Calu3 (cell line): ENCODE results near the gene LCMT2. TPM values are rescaled to one million over a fixed set of nuclear protein-coding genes. Genes with fewer than 3 reads are reported as not detected.

ENCODE experiments used
- BruUV-seq: library from RNA; stranded (reverse); fragments of 400-500 nt; replicated peaks from 2 replicates; lab custom pipeline; 2021; lab: Mats Ljungman, UMichigan
- CTCF ChIA-PET: fragments of 300-600 bp; sonication (Branson Sonifier 250); formaldehyde crosslinking; loops from one replicate; lab custom pipeline; 2022; ENCODE audit warnings: antibody characterized with exemption; lab: Charles Lee
- DNase-seq: peaks from one replicate; pipeline ENCODE4 v3.0.0; 2022
- H3K27ac Mint-ChIP-seq: one replicate; pipeline ENCODE4 v1.8.0; 2022; ENCODE audit warnings: mixed read lengths; ENCODE audit not compliant: unreplicated experiment
- H3K27me3 Mint-ChIP-seq: one replicate; pipeline ENCODE4 v1.8.0; 2022; ENCODE audit warnings: mixed read lengths; ENCODE audit not compliant: unreplicated experiment
- H3K36me3 Mint-ChIP-seq: one replicate; pipeline ENCODE4 v1.8.0; 2022; ENCODE audit warnings: mild to moderate bottlenecking, moderate library complexity, mixed read lengths; ENCODE audit not compliant: insufficient read depth, unreplicated experiment
- H3K4me1 Mint-ChIP-seq: one replicate; pipeline ENCODE4 v1.8.0; 2022; ENCODE audit warnings: mild to moderate bottlenecking, low read depth, mixed read lengths; ENCODE audit not compliant: unreplicated experiment
- H3K4me3 Mint-ChIP-seq: one replicate; pipeline ENCODE4 v1.8.0; 2022; ENCODE audit warnings: mild to moderate bottlenecking, low read depth, moderate library complexity, mixed read lengths; ENCODE audit not compliant: unreplicated experiment
- H3K9me3 Mint-ChIP-seq: one replicate; pipeline ENCODE4 v1.8.0; 2022; ENCODE audit warnings: low read depth, mixed read lengths; ENCODE audit not compliant: unreplicated experiment
- CTCF ChIP-seq: fragments of 200-600 bp; IDR thresholded peaks from one replicate; pipeline ENCODE4 v1.8.0; 2022; ENCODE audit warnings: antibody characterized with exemption; ENCODE audit not compliant: unreplicated experiment
- intact Hi-C: fragments of 100-400 bp; cut with micrococcal nuclease; formaldehyde crosslinking; loops from one replicate; pipeline ENCODE4 v1.10.0; 2022; ENCODE audit not compliant: unreplicated experiment
- total RNA-seq: library from RNA; stranded (reverse); gene quantifications from 2 replicates; pipeline ENCODE4 v1.2.3, GENCODE V29; 2022

The LCMT2 gene
- total RNA-seq, 1 experiment from 2014 or later, result 5.1 TPM

- Mint-ChIP-seq H3K27ac (peak within 1 kb of the TSS; percentile 36), H3K36me3 (peaks cover 23% of the 10 kb centered on the region), H3K9me3 (no peaks in the 10 kb centered on the region), H3K27me3 (no peaks in the 10 kb centered on the region), H3K4me3 (peak within 1 kb of the TSS; percentile 88), H3K4me1 (peaks cover 22% of the 10 kb centered on the region)
- peak; percentile 79 for DNase-seq
- intact Hi-C loops, result no loop called here
- no TSS peak for BruUV-seq
- TF ChIP-seq CTCF, result no peak
- CTCF ChIA-PET, result interaction anchor here (0.6 to 0.9 kb wide), 2 partner anchors 11 to 491 kb away, joined by 3 to 7 read pairs; no protein-coding TSS in a partner anchor
Measured at GRCh38 chr15:43370975-43371974, 40.9 kb upstream of the LCMT2 start, which contains the start of the genes TUBGCP4 and ZSCAN29. TUBGCP4 (plus strand) TSS chr15:43371101; CDS start chr15:43371355, 254 bp downstream. ZSCAN29 (minus strand) TSS chr15:43371043; CDS start chr15:43369913, 1,130 bp downstream.

- Mint-ChIP-seq H3K27me3 (no peaks in the 10 kb centered on the region), H3K4me1 (peaks cover 22% of the 10 kb centered on the region), H3K36me3 (peaks cover 23% of the 10 kb centered on the region), H3K27ac (peak overlapping the region; percentile 36), H3K4me3 (peak overlapping the region; percentile 88), H3K9me3 (no peaks in the 10 kb centered on the region)
- no peak for TF ChIP-seq CTCF
- intact Hi-C loops, result no loop called here
- CTCF ChIA-PET, result interaction anchor here (0.6 to 0.9 kb wide), 2 partner anchors 11 to 491 kb away, joined by 3 to 7 read pairs; no protein-coding TSS in a partner anchor
- no peak for DNase-seq
- no TSS peak for BruUV-seq
Measured at GRCh38 chr15:43370310-43370974, 40.1 kb upstream of the LCMT2 start.

- DNase-seq, result no peak
- H3K27me3 Mint-ChIP-seq, result no peaks in the 10 kb centered on the region
- no peaks in the 10 kb centered on the region for H3K4me1 Mint-ChIP-seq
- no peak overlapping the region for H3K27ac Mint-ChIP-seq
- intact Hi-C loops, result no loop called here
- no peak overlapping the region for H3K4me3 Mint-ChIP-seq
- BruUV-seq, result no TSS peak
- peaks cover 7% of the 10 kb centered on the region for H3K9me3 Mint-ChIP-seq
- TF ChIP-seq CTCF, result no peak
- peaks cover 33% of the 10 kb centered on the region for H3K36me3 Mint-ChIP-seq
- CTCF ChIA-PET, result no interaction called here
Measured at GRCh38 chr15:43361313-43361903, 31.0 kb upstream of the LCMT2 start.

- no peak for DNase-seq
- no TSS peak for BruUV-seq
- no peak for TF ChIP-seq CTCF
- Mint-ChIP-seq H3K36me3 (peaks cover 32% of the 10 kb centered on the region), H3K27ac (no peak overlapping the region), H3K9me3 (peaks cover 7% of the 10 kb centered on the region), H3K4me1 (no peaks in the 10 kb centered on the region), H3K4me3 (no peak overlapping the region), H3K27me3 (no peaks in the 10 kb centered on the region)
- intact Hi-C loops, result no loop called here
- CTCF ChIA-PET, result no interaction called here
Measured at GRCh38 chr15:43360821-43361220, 30.4 kb upstream of the LCMT2 start.
